ENCODE results near the gene LRCOL1. TPM values are rescaled to one million over a fixed set of nuclear protein-coding genes. Genes with fewer than 3 reads are reported as not detected.

The LRCOL1 gene
- total RNA-seq, 1 experiment from 2014 or later: 1.1 TPM

Other genes with a start within 250 kb of the LRCOL1 start
- gene FBRSL1, start 120.4 kb downstream of the LRCOL1 start, total RNA-seq (2014; rRNA removed; shearing (Covaris generic)): 12.6 and 22.5 TPM in 2 replicates
- not detected in 2 replicates for gene P2RX2, start 8.2 kb upstream of the LRCOL1 start, total RNA-seq (2014; rRNA removed; shearing (Covaris generic))
- 25.6 and 28.9 TPM in 2 replicates for gene POLE, start 76.8 kb upstream of the LRCOL1 start, total RNA-seq (2014; rRNA removed; shearing (Covaris generic))
- gene PXMP2, start 77.0 kb upstream of the LRCOL1 start, total RNA-seq (2014; rRNA removed; shearing (Covaris generic)): 36.3 and 43.1 TPM in 2 replicates
- 59.8 and 73.4 TPM in 2 replicates for gene PGAM5, start 100.3 kb upstream of the LRCOL1 start, total RNA-seq (2014; rRNA removed; shearing (Covaris generic))
- 98.6 and 101 TPM in 2 replicates for gene ANKLE2, start 151.2 kb upstream of the LRCOL1 start, total RNA-seq (2014; rRNA removed; shearing (Covaris generic))
- 42.6 and 48.9 TPM in 2 replicates for gene GOLGA3, start 218.3 kb upstream of the LRCOL1 start, total RNA-seq (2014; rRNA removed; shearing (Covaris generic))

Measured in A172 (cell line).